ENCODE measurements around the gene CD164L2. TPM values are rescaled to one million over a fixed set of nuclear protein-coding genes. Genes with fewer than 3 reads are reported as not detected.
"Not testable (repeated sequence)": the region's sequence is repeated elsewhere in the genome, so short reads cannot be mapped to it uniquely, and the experiment has no call there.

The CD164L2 gene
- polyA plus RNA-seq, 4 donors = 0.08 to 0.68 (median 0.45) TPM

DNA sequence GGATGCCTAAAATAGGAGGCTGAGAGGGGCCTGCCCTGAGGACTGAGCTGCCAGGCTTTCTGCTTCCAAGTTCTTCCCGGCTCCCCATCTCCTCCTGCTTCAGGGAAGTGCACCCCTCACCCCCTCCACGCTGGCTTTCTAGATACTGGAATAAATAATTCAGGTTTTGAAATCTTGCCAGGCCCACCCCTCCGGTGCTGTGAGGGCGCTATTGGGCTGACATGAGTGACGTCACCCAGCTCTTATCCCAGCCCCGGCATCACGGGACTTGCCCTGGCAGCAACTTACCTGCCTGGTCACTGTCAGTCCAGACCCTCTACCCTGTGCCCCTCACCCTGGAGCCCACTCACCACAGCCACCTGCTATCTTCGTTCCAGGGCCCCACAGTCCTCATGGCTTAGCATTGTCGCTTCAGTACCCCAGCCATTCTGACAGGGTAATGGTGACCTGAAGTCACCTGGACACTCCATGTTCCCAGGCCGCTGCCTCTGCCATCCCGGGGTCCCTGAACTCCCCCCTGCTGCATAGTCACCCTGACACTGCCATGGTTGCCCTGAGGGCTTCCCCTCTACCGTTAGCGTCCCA is 8.5 kb upstream of the CD164L2 start:
- DNase-seq (ENCODE audit: low read depth in 4 of 4, low spot score in 2 of 4) = no peak

DNA sequence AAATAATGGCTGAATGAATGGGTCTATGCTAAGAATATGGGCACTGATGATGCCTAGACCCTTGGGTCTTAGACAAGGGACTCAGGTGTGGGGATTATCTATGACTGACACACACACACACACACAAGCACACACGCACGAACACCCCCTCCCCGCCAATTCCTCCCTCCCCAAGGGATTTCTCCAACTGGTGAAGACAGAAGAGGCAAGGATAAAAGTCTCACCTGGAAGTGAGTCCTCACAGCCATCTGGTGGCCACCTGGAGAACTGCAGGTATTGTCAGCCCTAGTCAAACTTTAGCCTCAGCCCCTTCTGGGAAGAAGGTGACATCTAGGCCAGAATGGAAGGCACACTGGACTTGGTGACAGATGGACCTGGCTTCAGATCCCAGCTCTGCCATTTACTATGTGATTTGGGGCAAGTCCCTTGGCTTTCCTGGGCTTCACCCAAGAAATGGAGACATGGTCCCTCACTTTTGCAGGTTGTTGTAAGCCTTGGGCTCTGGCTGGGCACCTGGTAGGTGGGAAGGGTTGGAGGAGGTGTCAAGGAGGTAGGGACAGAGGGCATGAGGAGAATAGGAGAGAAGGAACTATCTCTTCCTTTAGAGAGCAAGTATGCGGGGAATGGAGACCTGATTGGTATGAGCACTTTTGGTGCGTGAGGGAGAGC is 5.3 kb upstream of the CD164L2 start:
- DNase-seq (ENCODE audit: low read depth in 4 of 4, low spot score in 2 of 4) = no peak

DNA sequence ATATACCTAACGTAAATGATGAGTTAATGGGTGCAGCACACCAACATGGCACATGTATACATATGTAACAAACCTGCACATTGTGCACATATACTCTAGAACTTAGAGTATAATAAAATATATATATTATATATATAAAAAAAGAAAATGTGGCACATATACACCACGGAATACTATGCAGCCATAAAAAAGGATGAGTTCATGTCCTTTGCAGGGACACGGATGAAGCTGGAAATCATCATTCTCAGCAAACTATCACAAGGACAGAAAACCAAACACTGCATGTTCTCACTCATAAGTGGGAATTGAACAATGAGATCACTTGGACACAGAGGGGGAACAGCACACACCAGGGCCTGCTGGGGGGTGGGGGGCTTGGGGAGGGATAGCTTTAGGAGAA is 1.7 kb upstream of the CD164L2 start:
- DNase-seq (ENCODE audit: low read depth in 4 of 4, low spot score in 2 of 4) = not testable (repeated sequence)

DNA sequence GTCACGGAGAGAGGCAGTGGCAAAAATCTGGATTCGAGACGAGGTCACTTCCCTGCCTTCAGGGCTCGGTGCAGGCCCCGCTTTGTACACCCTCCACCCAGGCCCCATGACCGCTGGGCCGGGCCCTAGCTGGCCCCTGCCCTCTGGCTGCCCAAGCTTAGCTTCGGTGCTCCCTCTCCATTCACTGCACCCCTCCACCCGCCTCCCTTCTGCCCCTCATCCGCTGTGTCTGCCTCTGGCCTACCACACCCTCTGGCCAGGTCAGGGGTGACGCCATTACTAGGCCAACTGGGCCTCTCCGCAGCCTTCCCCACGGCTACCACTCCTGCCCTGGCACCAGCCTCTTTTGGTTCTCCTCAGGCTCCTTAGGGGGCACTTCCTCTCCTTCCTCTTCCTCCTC is 528 bp upstream of the CD164L2 start:
- no peak for DNase-seq (ENCODE audit: low read depth in 4 of 4, low spot score in 2 of 4)

DNA sequence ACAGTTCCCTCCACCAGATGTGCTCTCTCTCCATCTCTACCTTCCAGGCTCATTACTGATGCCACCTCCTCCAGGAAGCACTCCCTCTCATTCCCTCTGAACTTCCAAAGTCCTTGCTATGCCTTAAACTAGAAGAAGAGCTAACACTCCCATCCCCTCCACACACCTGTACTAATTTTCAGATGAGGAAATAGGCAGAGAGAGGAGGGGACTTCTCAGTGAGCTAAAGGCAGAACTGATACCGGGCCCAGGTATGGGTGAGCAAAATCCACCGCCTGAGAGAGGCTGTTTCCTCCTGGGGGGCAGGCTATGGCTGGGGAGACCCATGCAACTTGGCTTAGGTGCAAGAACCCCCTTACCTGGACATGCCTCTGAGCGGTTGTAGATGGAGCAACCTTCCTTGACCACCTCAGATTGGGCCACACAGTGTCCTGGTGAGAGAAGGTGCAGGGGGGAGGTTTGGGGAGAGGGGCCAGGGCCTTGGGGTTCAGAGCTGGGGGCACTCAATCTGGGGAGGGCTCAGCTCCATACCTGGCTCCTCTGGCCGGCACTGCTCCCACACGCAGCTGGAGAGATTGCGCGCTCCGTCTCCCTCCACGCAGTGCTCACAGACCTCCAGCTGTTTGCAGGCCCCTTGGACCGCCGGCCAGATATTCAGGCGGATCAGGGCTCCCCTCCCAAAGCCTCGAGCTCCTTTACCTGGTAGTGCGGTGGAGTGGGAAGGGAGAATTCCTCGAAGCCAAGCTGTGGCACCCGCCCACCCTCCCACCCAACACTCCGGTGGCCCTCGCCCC is 967 bp downstream of the CD164L2 start:
- DNase-seq (ENCODE audit: low read depth in 4 of 4, low spot score in 2 of 4) = no peak

DNA sequence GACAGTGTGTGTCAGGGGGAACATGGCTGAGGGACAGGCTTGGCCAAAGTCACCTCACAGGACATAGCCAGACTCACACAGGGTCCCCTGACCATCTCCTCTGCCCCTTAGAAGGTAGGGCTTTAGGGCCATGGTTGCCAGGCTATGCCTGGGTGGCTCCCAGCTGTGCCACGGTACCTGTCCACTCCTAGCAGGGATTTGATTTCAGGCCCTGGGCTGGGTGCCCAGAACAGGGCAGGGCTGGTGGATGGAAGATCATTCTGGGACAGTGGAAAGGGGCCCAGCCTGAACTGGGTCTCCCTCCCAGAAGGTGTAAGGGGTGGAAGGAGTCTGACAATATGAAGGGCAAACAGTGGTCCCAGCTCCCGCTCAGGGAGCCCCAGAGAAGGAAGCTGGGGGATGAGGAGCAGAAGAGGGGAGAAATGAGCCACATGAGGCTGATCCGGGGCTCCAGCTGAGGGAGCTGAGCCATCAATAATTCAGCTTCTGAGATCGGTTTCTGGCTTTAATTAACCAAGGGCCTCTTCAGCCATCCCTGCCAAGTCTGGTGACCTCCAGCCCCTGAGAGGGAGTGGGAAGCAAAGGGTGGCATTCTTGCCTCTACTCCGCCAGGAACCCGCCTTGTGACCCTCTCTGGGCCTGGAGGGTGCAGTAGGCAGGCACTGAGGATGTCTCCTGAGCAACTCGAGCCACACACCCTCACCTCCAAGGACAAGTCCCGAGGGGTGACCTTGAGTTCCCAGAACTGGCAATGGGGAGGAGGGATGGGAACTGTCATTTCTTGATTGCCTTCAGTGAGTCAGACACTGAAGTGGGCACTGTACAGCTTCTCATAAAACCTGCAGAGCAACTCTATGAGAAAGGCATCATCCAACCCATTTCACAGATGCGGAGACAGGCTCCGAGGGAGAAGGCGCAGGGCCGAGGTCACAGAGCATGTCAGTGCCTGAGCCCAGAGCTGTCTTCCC is 2.1 kb downstream of the CD164L2 start:
- DNase-seq (ENCODE audit: low read depth in 4 of 4, low spot score in 2 of 4) = no peak

DNA sequence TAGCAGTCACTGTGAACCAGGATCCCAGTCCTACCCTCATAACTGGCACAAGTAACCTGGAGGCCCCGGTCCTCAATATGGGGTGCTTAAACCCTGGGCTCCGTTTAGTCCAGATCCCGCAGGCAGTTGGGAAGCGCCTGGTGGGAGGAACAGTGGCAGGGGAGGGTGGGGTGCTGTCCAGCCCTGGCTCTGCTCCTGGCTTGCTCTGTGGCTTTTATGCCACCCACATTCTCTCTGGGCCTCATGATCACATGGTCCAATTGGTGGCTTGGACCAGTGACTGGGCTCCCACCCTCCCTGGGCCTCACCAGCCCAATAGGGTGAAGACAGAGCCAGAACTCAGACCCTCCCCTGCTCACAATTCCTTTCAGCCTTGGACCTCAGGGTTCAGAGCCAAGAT is 2.9 kb downstream of the CD164L2 start:
- no peak for DNase-seq (ENCODE audit: low read depth in 4 of 4, low spot score in 2 of 4)

DNA sequence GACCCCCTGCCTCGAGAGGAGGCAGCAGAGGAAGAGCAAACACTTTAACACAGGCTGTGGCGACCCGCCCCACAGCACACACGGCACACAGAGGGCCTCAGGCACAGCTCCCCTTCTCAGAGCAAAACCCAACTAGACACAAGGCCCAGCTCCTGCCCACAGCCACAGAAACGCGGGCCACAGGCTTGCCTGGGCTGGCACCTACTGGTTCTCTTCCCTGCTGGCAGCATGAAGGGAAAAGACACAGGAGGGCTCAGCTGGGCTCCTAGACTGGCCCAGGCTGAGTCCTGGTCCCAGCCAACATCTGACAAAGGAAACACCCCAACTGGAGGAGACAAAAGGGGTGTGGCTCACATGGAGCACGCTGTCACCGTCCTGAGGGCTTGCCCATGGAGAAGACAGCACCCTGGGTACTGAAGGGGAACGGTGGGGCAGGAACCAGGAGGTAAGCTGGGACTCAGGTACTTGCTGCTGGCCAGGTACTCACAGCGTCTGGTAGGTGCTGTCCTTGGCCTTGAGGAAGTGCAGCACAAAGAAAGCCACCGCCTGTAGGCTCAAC is 3.5 kb downstream of the CD164L2 start:
- DNase-seq (ENCODE audit: low read depth in 4 of 4, low spot score in 2 of 4) = no peak

DNA sequence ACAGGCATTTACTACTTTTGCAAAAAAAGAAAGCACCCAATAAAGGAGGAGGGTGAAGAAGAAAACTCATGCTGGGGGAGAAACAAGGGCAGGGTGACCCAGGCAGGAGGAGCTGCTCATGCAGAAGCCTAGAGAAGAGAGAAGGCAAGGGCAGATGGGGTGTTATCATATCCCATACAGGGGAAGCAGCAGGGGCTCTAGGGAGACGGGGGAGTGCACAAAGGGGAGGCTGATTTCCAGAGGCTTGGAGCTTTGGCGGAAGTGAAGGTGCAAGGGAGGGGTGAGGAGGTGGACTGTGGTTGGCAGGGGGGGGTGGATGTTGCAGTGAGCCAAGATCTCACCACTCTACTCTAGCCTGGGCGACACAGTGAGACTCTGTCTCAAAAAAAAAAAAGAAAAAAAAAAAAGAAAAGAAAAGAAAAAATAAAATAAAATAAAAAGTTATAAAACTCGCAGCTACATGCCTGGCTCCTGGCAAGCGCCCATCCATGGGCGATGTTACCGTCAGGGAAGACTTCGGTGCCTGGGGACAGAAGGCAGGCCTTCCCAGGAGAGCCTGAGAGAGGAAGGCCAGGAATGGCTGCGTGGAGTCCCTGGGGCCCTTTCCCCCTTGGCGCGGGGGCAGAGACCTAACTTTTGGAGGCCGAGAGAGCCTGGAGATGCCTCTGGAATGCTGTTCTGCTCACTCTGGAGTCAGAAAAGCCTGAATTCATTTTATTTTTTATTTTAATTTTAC is 5.2 kb downstream of the CD164L2 start:
- no peak for DNase-seq (ENCODE audit: low read depth in 4 of 4, low spot score in 2 of 4)

DNA sequence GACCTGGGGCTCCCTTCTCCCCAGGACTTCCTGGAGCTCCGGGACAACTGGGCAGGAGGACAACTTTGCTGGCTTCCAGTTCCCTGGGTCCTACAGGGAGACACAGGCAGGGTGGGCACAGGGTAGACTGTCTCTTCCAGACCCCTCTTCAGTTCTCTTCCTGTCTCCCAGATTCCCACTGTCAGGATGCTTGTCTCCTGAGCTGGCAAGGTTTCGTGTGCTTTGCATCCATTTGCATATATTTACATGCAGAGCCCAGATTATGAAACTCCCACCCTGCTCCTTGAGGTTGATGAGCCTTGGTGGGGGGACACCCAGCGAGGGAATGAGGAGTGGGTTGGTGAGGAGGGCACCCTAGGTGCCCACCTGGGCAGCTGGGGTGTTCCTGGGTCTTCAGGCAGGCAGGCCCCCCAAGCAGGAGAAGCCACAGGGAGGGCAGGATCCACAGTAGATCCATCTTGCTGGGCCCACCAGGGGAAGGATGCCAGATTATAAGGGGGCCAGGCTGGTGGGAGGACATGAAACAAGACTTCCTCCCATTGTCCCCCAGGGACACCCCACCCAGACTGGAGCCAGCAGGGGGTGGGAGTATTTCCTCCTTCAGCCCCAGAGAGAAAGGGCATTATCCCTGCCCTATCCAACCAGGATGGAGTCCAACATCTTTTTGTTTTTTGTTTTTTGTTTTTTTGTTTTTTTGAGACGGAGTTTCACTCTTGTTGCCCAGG is 8.6 kb downstream of the CD164L2 start, which contains the start of gene FCN3:
Gene FCN3, minus strand, starts transcription at position 463 of the 725 bp plus-strand sequence. Its CDS starts 6 bp downstream, at position 457.
- no peak for DNase-seq (ENCODE audit: low read depth in 4 of 4, low spot score in 2 of 4)

DNA sequence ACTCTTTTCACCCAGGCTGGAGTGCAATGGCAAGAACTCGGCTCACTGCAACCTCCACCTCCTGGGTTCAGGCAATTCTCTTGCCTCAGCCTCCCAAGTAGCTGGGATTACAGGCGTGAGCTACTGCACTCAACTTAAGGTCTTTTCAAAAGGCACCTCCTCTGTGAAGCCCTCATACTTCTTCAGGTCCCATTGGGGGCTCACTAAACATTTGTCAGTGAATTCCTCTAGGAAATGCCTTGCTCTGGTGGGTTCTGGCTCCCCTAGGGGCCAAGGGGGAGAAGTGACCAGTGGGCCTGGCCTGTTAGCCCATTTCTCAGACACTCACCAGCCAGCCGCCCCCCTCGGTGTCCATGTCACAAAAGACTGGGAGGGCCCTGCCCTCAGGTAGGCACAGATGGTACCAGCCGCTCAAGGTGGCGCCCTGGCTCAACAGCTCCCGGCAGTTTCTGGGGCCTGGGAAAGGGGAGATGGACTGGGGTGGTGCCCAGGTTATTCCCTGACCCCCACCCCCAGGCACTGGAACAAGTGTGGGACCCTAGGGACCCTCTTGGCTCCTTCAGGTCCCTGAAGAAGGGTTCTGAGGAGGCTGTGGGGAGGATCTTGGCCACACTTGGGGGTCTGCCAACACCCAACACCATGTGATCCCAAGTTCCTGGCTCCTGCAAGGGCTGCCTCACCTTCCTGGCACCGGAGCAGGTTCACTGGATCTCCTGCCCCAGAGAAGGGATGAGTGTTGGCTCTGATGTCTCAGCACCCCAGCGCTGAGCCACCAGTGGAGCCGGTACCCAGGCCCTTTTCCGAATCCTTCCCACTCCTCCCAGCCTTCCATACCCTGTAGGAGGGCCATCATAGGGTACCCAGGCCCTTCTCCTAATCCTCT is 10.1 kb downstream of the CD164L2 start:
- no peak for DNase-seq (ENCODE audit: low read depth in 4 of 4, low spot score in 2 of 4)

DNA sequence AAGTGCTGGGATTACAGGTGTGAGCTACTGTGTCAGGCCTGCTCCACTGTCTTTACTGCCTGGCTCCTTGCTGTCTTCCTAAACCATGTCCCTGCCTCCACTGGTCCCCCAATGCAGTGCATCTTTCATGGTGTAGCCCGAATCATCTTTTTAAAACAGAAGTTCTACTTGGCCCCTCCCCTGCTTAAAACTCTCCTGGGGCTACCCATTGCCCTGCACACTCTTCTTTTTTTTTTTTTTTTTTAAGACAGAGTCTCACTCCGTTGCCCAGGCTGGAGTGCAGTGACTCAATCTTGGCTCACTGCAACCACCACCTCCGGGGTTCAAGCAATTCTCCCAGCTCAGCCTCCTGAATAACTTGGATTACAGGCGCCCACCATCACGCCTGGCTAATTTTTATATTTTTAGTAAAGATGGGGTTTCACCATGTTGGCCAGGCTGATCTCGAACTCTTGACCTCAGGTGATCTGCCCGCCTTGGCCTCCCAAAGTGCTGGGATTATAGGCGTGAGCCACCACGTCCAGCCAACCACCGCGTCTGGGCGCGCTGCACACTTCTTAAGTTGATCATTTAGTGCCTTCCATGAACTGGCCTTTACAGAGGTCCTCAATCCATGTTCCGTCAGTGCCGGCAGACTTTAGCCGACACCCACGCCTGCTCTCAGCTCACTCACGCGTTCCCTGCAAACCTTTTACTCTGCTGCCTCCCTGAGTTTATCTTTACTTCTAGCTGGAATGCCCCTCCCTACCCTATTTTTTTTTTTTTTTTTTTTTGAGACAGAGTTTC is 10.9 kb downstream of the CD164L2 start:
- DNase-seq (ENCODE audit: low read depth in 4 of 4, low spot score in 2 of 4) = no peak

DNA sequence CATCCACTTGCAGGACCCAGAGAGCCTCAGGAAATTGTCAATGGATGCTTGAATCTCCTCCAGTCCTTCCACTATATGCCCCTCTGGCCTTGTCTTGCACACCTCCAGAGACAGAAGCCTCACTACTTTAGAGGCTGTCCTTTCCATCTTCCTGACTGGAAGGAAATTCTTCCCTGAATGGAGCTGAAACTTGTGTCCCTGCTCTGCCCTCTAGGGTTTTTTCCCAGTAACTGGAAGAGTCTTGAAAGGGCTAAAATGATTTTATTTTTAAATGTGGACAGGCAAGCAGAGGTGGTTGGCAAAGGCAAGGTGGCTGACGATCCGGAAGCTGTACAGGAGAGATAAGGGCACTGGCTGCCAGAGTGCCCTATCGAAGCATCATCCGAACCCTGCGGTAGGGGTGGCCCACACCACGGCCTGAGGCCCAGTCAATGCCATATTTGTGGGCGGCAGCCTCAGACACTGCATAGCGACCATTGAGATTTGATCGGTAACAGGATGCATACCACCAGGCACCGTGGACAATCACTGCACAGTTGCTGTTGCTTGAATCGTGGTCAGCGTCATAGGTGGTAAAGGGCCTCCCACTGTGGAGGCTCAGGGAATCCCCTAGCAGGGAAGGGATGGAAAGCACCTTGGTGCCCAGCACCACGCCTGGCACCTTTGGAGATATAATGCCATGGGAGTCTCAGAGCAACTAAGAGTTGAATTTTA is 14.1 kb downstream of the CD164L2 start:
- DNase-seq (ENCODE audit: low read depth in 4 of 4, low spot score in 2 of 4) = no peak

DNA sequence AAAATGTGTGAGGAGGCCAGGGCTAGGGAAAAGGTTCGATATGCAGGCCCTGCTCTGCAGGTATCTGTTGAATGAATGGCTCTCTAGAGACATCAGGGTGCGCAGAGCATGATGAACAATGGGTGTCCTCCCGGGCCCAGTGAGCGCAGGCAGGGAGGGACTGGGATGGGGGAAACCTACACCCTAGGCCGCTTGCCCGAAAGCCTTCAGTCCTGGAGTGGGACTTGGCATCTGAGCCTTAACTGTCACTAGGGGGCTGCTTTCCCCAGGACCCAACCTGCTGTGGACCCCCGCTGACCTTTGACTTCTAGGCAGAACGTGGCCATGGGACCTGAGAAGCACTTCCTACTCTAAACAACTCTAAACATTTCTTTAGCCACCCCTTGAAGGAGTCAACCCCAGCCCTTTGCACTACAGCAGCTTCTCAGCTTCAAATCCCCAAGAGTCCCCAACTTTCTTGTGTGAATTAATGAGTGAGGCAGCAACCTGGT is 15.9 kb downstream of the CD164L2 start:
- DNase-seq (ENCODE audit: low read depth in 4 of 4, low spot score in 2 of 4) = no peak

DNA sequence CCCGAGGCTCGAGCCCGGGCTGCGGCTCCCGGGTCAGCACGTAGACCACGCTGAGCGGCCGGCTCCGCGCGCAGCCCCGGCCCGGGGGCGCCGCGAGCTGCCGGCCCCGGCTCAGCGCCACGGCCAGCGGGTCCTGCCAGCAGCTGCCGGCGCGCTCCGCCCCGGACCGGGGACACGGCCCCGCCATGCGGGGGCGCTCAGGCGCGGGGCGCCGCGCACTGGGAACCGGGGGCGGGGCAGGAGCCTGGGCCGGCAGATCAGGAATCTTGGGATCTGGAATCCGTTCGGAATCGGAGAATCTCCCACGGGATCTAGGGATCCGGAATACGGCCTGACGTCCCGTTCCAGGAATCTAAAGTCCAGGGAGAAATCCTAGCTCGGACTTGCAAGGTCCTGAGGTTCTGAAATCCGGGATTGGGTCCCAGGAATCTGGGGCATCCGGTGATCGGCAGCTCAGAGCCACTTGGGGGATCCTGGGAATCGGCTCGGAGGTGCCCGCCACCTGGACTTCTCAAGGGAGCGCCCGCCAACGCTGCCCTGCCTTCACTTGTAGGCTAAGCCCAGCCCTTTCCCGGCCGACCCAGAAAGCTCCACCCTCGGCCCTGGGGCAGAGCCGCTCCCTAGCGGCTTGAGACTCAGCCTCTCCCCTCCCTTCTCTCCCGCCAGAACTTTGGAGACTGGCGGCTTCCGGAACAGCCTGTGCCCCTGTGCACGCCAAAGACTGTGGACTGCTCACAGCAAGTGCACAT is 16.5 kb downstream of the CD164L2 start, which contains the start of gene MAP3K6:
Gene MAP3K6, minus strand, starts transcription at position 551 of the 749 bp plus-strand sequence. Its CDS starts 364 bp downstream, at position 187.
- DNase-seq (ENCODE audit: low read depth in 4 of 4, low spot score in 2 of 4) = peak in 1 of 4 donors; percentile 39

DNA sequence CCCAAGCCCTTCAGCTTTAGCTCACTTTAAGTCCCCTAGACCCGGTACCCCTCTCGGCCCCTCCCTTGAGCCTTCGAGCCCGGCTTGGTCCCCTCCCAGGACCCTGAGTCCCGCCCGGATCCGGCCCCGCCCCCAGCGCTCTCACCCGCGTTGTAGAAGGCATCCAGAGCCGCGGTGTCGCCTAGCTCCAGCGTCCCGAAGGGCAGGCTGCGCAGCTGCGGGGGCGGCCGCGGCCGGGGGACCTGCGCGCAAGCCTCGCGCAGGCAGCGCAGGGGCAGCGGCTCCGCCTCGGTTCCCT is 17.1 kb downstream of the CD164L2 start:
- DNase-seq (ENCODE audit: low read depth in 4 of 4, low spot score in 2 of 4) = peak in 1 of 4 donors; percentile 68
